Measurements from ENCODE around the gene FMN1. TPM values are rescaled to one million over a fixed set of nuclear protein-coding genes. Genes with fewer than 3 reads are reported as not detected.

The FMN1 gene
- total and polyA plus RNA-seq, 10 of the 15 experiments (the other 5 are each of a cell fraction or from before 2014, with no cell fraction given): 0.05 to 0.16 (median 0.08) TPM; not detected in 4

GRCh38 chr15:32869776-32870175 lies 324.7 kb downstream of the FMN1 start:
- Histone ChIP-seq H3K79me2 (ENCODE audit: control insufficient read depth, insufficient read depth, low read length) (no peaks in the 10 kb centered on the region), H3K27ac (ENCODE audit: control insufficient read depth, insufficient read depth) (no peak overlapping the region), H3K4me2 (ENCODE audit: control insufficient read depth, insufficient read depth) (no peak overlapping the region), H4K20me1 (ENCODE audit: control insufficient read depth, insufficient read depth) (no peaks in the 10 kb centered on the region), H3K4me3 (no peak overlapping the region), H3K27me3 (replicated peaks in 1 of 2; ENCODE audit: control insufficient read depth in 2 of 2, insufficient read depth in 2 of 2, low read length in 1 of 2) (no peaks in the 10 kb centered on the region), H3K9ac (ENCODE audit: control insufficient read depth, insufficient read depth, low read length) (no peak overlapping the region), H3K36me3 (ENCODE audit: control insufficient read depth in 2 of 2, insufficient read depth in 2 of 2, low read length in 1 of 2) (no peaks in the 10 kb centered on the region), H3K9me3 (replicated peaks; ENCODE audit: control insufficient read depth, insufficient read depth, low read length) (no peaks in the 10 kb centered on the region), H3K4me1 (ENCODE audit: control insufficient read depth, insufficient read depth, low read length) (peaks cover 3% of the 10 kb centered on the region; the same call in 1 of the 2 replicates), H2AFZ (ENCODE audit: control insufficient read depth, low read depth, low read length) (no peak overlapping the region)
- SMC1A ChIA-PET (ENCODE audit: uncharacterized antibody, unreplicated experiment): interaction anchor here (0.7 to 2.0 kb wide), 5 partner anchors 9 to 67 kb away, joined by 3 to 10 read pairs (median 5); no protein-coding TSS in a partner anchor
- BruUV-seq (replicated peaks): no TSS peak
- TF ChIP-seq E2F8 (IDR thresholded peaks at IDR 0.05; ENCODE audit: low read depth, partially characterized antibody) (no peak), SPI1 (IDR thresholded peaks at IDR 0.05; ENCODE audit: borderline replicate concordance, insufficient read depth, low read depth, low read length) (peak; percentile 40)
- WGBS (ENCODE audit: insufficient coverage, insufficient replicate concordance, low lambda C conversion rate, missing lambda C conversion rate): 45% methylated on average over 4 of the region's 4 CpGs
- no peak for ATAC-seq
- no peak for FAIRE-seq
- in situ Hi-C loops (cut with MboI): no loop called here
- DNase-seq (ENCODE audit: low read depth, low spot score): no peak
- CTCF ChIA-PET: interaction anchor here (0.9 to 3.6 kb wide), 3 partner anchors 10 to 67 kb away, joined by 4 to 19 read pairs (median 5); no protein-coding TSS in a partner anchor
- intact Hi-C loops (cut with micrococcal nuclease; ENCODE audit: unreplicated experiment): loop anchor here (2.0 kb wide), 1 partner anchor 37 kb away; no protein-coding TSS in a partner anchor
- POLR2A ChIA-PET: no interaction called here
- RAD21 ChIA-PET (ENCODE audit: unreplicated experiment): interaction anchor here (1.2 to 2.1 kb wide), 2 partner anchors 26 to 39 kb away, joined by 3 to 5 read pairs; no protein-coding TSS in a partner anchor

DNA sequence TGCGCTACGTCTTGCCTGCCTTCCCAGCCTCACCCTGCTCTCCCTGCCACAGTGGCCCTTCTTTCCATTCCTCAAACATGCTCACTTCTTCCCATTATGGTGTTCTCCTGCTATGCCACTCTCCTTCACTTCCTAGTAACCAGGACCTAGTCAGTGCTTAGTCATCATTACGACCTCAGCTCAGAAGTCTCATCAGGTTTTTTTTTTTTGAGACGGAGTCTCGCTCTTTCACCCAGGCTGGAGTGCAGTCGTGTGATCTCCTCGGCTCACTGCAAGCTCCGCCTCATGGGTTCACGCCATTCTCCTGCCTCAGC lies 327.2 kb downstream of the FMN1 start:
- H3K4me2 ChIP-seq (ENCODE audit: control insufficient read depth, insufficient read depth): no peak overlapping the region
- in situ Hi-C loops (cut with MboI): no loop called here
- no peaks in the 10 kb centered on the region for H3K9me3 ChIP-seq (replicated peaks; ENCODE audit: control insufficient read depth, insufficient read depth, low read length)
- SMC1A ChIA-PET (ENCODE audit: uncharacterized antibody, unreplicated experiment): no interaction called here
- no peak overlapping the region for H3K4me3 ChIP-seq
- FAIRE-seq (no peak), DNase-seq (ENCODE audit: low read depth, low spot score) (no peak), ATAC-seq (no peak)
- no peaks in the 10 kb centered on the region for H4K20me1 ChIP-seq (ENCODE audit: control insufficient read depth, insufficient read depth)
- no peak overlapping the region for H2AFZ ChIP-seq (ENCODE audit: control insufficient read depth, low read depth, low read length)
- RAD21 ChIA-PET (ENCODE audit: unreplicated experiment): no interaction called here
- H3K9ac ChIP-seq (ENCODE audit: control insufficient read depth, insufficient read depth, low read length): no peak overlapping the region
- H3K4me1 ChIP-seq (ENCODE audit: control insufficient read depth, insufficient read depth, low read length): peaks cover 3% of the 10 kb centered on the region; the same call in 1 of the 2 replicates
- CTCF ChIA-PET: interaction anchor here (1.0 to 3.6 kb wide), 2 partner anchors 23 to 69 kb away, joined by 3 to 19 read pairs; no protein-coding TSS in a partner anchor
- WGBS (ENCODE audit: insufficient coverage, insufficient replicate concordance, low lambda C conversion rate, missing lambda C conversion rate): 48% methylated on average over 9 of the region's 9 CpGs
- intact Hi-C loops (cut with micrococcal nuclease; ENCODE audit: unreplicated experiment): no loop called here
- no peaks in the 10 kb centered on the region for H3K79me2 ChIP-seq (ENCODE audit: control insufficient read depth, insufficient read depth, low read length)
- H3K27me3 ChIP-seq (replicated peaks in 1 of 2; ENCODE audit: control insufficient read depth in 2 of 2, insufficient read depth in 2 of 2, low read length in 1 of 2): no peaks in the 10 kb centered on the region
- POLR2A ChIA-PET: no interaction called here
- BruUV-seq (replicated peaks): no TSS peak
- H3K27ac ChIP-seq (ENCODE audit: control insufficient read depth, insufficient read depth): no peak overlapping the region
- no peaks in the 10 kb centered on the region for H3K36me3 ChIP-seq (ENCODE audit: control insufficient read depth in 2 of 2, insufficient read depth in 2 of 2, low read length in 1 of 2)
- TF ChIP-seq FOXK2 (IDR thresholded peaks at IDR 0.05): no peak
- TF ChIP-seq NR2F1 (conservative IDR thresholded peaks at IDR 0.05): no peak
- no peak for TF ChIP-seq ELK1 (IDR thresholded peaks at IDR 0.05; ENCODE audit: low read depth, low read length)
- TF ChIP-seq NFIC (IDR thresholded peaks at IDR 0.05; ENCODE audit: low read depth, low read length): no peak
- no peak for TF ChIP-seq MYC (IDR thresholded peaks at IDR 0.05; ENCODE audit: insufficient read depth, insufficient read length, insufficient replicate concordance, low read length, severe bottlenecking)
- TF ChIP-seq, protein P1, sequence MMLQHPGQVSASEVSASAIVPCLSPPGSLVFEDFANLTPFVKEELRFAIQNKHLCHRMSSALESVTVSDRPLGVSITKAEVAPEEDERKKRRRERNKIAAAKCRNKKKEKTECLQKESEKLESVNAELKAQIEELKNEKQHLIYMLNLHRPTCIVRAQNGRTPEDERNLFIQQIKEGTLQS (IDR thresholded peaks at IDR 0.05; ENCODE audit: borderline replicate concordance, extremely low read depth, low read depth, low read length): no peak
- TF ChIP-seq FOS (IDR thresholded peaks at IDR 0.05; ENCODE audit: borderline replicate concordance, extremely low read depth, insufficient read length): no peak
- no peak for TF ChIP-seq TAF1 (IDR thresholded peaks at IDR 0.05; ENCODE audit: borderline replicate concordance, low read depth, low read length)
- no peak for TF ChIP-seq FOXM1 (IDR thresholded peaks at IDR 0.05; ENCODE audit: low read depth, low read length)
- TF ChIP-seq STAT1 (conservative IDR thresholded peaks at IDR 0.05): no peak

Data from GM12878 (cell line).